ENCODE results near the gene TXNDC16.
"Not testable (repeated sequence)": the region's sequence is repeated elsewhere in the genome, so short reads cannot be mapped to it uniquely, and the experiment has no call there.

The TXNDC16 gene, protein sequence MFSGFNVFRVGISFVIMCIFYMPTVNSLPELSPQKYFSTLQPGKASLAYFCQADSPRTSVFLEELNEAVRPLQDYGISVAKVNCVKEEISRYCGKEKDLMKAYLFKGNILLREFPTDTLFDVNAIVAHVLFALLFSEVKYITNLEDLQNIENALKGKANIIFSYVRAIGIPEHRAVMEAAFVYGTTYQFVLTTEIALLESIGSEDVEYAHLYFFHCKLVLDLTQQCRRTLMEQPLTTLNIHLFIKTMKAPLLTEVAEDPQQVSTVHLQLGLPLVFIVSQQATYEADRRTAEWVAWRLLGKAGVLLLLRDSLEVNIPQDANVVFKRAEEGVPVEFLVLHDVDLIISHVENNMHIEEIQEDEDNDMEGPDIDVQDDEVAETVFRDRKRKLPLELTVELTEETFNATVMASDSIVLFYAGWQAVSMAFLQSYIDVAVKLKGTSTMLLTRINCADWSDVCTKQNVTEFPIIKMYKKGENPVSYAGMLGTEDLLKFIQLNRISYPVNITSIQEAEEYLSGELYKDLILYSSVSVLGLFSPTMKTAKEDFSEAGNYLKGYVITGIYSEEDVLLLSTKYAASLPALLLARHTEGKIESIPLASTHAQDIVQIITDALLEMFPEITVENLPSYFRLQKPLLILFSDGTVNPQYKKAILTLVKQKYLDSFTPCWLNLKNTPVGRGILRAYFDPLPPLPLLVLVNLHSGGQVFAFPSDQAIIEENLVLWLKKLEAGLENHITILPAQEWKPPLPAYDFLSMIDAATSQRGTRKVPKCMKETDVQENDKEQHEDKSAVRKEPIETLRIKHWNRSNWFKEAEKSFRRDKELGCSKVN

GRCh38 chr14:52552063-52552988 is at the start of gene TXNDC16, which contains the start of gene GPR137C:
TSS of gene TXNDC16 (minus strand) at chr14:52552505. CDS start at chr14:52543557, 8,948 bp downstream.
TSS of gene GPR137C (plus strand) at chr14:52552836. CDS start at chr14:52553148, 312 bp downstream.
- DNase-seq (ENCODE audit: low spot score), result peak; percentile 100

DNA sequence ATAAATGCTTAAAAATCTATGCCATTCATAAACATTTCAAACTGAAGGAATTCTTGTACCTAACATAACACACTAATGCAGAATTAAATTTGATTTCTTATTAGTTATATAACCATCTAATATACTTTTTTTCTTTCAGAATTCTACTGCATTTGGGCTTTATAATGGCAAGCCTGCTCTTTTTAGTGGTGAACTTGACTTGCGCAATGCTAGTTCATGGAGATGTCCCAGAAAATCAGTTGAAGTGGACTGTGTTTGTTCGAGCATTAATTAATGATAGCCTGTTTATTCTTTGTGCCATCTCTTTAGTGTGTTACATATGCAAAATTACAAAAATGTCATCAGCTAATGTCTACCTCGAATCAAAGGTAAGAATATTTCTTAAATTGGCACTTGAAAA is 47.7 kb upstream of the TXNDC16 start:
- DNase-seq (ENCODE audit: low spot score), result no peak

DNA sequence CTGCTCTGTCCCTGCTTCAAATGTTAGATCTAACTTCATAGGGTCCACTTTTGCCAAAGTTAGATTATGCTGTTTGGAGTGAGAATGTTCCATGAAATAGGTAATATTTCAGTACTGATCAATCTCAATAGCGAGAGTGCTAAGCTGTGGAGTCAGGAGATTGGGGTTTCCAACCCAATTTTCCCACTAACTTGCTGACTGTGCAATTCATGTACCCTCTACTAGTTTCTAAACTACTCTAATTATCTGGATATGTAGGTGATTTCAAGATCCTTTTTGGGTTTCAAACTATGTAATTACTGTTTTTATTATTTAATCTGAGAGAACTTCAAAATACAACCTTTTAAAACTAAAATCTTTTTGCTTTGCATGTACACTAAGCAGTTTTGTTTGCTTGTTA is 46.3 kb upstream of the TXNDC16 start:
- no peak for DNase-seq (ENCODE audit: low spot score)

DNA sequence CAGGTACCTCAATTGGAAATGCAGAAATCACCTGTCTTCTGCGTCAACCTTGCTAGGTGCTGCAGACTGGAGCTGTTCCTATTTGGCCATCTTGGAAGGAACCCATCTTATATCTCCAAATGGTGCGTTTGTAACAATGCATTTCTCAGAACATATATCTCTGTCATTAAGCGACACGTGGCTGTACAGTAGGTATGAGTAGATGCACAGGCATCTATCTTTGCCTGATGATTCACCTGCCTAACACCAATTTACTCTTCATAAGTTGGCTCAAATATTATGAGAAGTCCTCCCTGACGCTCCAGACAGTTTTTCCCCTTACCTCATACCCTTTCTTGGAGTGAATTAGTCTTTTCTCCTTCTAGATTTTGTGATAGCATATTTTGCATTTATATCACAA is 44.6 kb upstream of the TXNDC16 start:
- no peak for DNase-seq (ENCODE audit: low spot score)

- no peak for DNase-seq (ENCODE audit: low spot score)
Measured at GRCh38 chr14:52596320-52596719, 44.0 kb upstream of the TXNDC16 start.

DNA sequence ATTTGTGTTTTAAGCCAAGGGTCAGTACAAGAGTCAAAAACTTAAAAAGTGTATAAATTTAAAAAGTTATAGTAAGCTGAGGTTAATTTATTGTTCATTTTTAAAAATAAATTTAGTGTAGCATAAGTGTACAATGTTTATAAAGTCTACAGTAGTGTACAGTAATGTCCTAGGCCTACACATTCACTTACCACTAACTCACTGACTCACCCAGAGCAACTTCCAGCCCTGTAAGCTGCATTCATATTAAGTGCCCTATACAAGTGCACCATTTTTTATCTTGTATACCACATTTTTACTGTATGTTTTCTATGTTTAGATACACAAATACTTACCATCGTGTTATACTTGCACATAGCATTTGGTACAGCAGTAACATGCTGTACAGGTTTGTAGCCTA is 38.0 kb upstream of the TXNDC16 start:
- DNase-seq (ENCODE audit: low spot score), result no peak

DNA sequence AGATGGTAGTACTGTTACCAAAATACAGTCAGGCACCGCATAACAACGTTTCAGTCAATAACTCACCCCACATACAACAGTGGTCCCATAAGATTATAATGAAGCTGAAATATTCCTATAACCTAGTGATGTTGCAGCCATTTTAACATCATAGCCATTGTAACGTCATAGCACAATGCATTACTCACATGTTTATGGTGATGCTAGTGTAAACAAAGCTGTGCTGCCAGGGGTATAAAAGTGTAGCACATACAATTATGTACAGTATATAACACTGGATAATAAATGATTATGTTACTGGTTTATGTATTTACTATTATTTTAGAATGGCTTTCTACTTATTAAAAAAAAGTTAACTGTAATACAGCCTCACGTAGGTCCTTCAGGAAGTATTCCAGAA is 37.3 kb upstream of the TXNDC16 start:
- no peak for DNase-seq (ENCODE audit: low spot score)

- no peak for DNase-seq (ENCODE audit: low spot score)
Measured at GRCh38 chr14:52583544-52583943, 31.2 kb upstream of the TXNDC16 start.

DNA sequence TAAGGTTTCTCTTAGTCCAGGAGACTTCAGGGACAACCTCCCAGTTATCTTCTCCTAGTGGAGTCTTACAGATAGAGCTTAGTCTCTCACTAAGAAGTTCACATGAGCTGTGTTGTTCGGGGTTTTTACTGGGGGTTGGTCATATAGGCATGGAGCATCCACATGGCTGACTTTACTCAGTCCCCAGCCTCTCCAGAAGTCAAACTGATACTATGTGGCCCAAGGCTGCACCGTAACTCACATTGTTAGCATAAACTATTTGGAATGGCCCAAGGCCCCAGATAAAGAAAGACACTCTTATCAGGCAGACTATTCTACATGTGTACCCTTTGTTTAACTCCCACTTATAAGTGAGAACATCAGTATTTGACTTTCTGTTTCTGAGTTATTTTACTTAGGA is 23.6 kb upstream of the TXNDC16 start:
- no peak for DNase-seq (ENCODE audit: low spot score)

GRCh38 chr14:52568454-52568853 is 16.1 kb upstream of the TXNDC16 start:
- not testable (repeated sequence) for DNase-seq (ENCODE audit: low spot score)

DNA sequence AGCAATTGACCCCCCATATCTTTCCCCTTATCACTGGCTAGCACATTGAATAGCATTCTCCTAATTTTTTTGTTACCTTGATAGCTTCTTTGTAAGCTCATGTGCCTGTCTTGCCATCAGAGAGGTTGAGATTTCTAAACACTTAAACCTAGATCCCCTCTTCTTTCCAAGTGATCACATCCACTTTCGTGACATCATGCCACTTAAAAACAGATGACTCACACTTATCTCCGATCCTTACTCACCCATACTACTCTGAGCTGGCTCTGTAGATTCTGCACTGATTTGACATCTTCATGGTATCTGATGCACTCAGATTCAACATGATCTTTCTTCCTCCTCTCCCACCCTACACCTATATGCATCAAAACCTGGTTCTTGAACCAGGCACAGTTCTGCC is 10.8 kb upstream of the TXNDC16 start:
- no peak for DNase-seq (ENCODE audit: low spot score)

GRCh38 chr14:52558688-52559087 is 6.4 kb upstream of the TXNDC16 start:
- no peak for DNase-seq (ENCODE audit: low spot score)

- peak; percentile 87 for DNase-seq (ENCODE audit: low spot score)
Measured at GRCh38 chr14:52553671-52554575, 1.6 kb upstream of the TXNDC16 start.

GRCh38 chr14:52553002-52553670 is 831 bp upstream of the TXNDC16 start:
- DNase-seq (ENCODE audit: low spot score), result peak; percentile 41

DNA sequence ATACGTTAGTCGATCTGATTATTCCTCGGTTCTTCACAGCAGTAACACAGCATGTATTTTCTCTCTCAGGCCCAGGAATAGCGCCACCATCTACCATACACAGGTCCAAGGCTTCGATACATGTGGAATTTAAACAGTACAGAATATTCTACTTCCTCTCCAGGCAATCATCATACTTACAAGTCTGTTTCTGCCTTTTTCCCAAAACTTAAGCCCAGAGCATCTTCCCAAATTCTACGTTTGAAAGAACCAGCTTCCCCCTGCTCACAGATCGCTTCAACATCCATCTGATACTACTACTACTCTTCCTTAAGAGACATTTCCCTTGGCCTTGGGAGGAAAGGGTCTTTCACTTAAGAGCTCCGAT is 626 bp downstream of the TXNDC16 start:
- DNase-seq (ENCODE audit: low spot score), result peak; percentile 11

DNA sequence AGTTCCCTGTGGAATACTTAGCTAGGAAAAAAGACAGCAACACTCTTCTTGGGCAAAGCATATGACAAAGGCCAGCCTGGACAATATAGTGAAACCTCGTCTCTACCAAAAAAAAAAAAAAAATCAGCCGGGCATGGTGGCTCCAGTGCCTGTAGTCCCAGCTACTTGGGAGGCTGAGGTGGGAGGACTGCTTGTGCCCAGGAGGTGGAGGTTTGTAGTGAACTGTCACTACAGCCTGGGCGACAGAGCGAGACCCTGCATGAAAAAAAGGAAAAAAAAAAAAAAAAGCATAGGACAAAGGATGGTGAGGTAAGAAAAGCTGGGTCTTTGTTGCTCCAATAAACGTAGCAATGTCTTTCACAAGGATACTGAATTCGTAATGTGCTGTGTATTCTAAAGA is 1.1 kb downstream of the TXNDC16 start:
- DNase-seq (ENCODE audit: low spot score), result no peak

DNA sequence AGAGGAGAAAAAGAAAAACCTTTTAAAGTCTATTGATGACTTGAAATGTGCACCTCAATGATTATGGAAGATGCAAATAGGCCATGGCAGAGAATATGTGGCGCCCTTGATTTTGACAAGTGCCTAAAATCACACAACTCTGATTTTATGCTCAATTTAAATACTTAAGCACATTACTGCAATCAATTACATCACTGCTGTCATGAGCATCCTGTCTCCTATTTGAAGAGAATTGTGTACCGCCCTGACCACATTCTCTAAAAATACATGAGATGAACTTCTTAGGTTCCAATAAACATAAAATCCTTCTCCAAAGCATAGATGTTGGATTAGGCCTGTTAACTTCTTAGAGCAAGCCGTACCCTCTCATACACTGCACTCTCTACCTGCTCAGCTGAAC is 1.6 kb downstream of the TXNDC16 start:
- no peak for DNase-seq (ENCODE audit: low spot score)

- DNase-seq (ENCODE audit: low spot score), result no peak
Measured at GRCh38 chr14:52547526-52547925, 4.8 kb downstream of the TXNDC16 start.

- DNase-seq (ENCODE audit: low spot score), result no peak
Measured at GRCh38 chr14:52547027-52547426, 5.3 kb downstream of the TXNDC16 start.

DNA sequence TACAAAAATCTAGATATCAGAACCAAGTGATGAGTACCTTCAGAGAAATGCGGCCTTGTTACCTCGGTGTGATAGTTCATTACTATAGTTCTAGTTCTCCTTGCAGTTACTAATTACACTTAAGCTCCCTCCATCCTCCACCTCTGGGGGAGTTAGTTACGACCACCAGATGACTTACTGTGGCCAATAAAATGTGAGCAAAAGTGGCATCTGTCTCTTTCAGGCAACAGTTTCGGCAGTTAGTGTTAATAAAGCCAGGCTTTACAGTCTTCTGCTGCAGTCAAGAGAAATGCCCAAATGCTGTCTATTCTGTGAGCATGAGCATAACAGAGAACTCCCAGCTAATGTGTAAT is 6.0 kb downstream of the TXNDC16 start:
- no peak for DNase-seq (ENCODE audit: low spot score)
